ENCODE measurements around the gene RBM24. TPM values are rescaled to one million over a fixed set of nuclear protein-coding genes. Genes with fewer than 3 reads are reported as not detected.

RBM24 gene
- total RNA-seq, 4 donors from 2014 or later, result 2.0 to 9.8 (median 3.8) TPM

DNA sequence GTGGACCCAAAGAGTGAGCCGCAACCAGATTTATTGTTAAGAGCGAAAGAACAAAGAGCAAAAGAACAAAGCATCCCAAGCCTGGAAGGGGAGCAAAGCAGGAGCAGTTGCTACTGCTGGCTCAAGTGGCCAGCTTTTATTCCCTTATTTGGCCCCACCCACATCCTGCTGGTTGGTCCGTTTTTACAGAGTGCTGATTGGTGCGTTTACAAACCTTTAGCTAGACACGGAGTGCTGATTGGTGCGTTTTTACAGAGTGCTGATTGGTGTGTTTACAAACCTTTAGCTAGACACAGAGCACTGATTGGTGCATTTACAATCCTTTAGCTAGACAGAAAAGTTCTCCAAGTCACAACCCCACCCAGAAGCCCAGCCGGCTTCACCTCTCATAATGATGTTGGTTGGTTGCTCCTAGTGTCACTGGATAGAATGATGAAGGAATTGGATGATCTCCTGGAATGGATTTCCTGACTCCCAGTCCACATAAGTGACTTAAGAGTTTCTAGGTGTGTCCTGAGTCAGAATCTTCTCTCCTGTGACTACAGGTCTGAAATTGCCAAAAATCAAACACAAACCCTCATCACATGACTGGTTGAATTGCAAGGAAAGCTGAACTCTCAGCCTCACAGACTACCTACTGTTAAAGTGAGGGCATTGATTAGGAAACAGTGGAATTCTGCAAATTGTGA, 60.1 kb downstream of the RBM24 start:
- Histone ChIP-seq H3K9me3 (no peaks in the 10 kb centered on the region), H3K4me1 (no peaks in the 10 kb centered on the region), H3K27me3 (no peaks in the 10 kb centered on the region), H3K4me3 (no peak overlapping the region), H3K27ac (no peak overlapping the region), H3K36me3 (no peaks in the 10 kb centered on the region)
- WGBS, 2 donors, result 84 to 93% methylated on average over 7 of the region's 7 CpGs
- TF ChIP-seq, protein P1, sequence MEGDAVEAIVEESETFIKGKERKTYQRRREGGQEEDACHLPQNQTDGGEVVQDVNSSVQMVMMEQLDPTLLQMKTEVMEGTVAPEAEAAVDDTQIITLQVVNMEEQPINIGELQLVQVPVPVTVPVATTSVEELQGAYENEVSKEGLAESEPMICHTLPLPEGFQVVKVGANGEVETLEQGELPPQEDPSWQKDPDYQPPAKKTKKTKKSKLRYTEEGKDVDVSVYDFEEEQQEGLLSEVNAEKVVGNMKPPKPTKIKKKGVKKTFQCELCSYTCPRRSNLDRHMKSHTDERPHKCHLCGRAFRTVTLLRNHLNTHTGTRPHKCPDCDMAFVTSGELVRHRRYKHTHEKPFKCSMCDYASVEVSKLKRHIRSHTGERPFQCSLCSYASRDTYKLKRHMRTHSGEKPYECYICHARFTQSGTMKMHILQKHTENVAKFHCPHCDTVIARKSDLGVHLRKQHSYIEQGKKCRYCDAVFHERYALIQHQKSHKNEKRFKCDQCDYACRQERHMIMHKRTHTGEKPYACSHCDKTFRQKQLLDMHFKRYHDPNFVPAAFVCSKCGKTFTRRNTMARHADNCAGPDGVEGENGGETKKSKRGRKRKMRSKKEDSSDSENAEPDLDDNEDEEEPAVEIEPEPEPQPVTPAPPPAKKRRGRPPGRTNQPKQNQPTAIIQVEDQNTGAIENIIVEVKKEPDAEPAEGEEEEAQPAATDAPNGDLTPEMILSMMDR (IDR thresholded peaks at IDR 0.05), result no peak
- TF ChIP-seq EP300 (IDR thresholded peaks at IDR 0.05) (no peak), POLR2A (IDR thresholded peaks at IDR 0.05) (no peak)
- no peak for DNase-seq (ENCODE audit: low spot score in 2 of 2)

DNA sequence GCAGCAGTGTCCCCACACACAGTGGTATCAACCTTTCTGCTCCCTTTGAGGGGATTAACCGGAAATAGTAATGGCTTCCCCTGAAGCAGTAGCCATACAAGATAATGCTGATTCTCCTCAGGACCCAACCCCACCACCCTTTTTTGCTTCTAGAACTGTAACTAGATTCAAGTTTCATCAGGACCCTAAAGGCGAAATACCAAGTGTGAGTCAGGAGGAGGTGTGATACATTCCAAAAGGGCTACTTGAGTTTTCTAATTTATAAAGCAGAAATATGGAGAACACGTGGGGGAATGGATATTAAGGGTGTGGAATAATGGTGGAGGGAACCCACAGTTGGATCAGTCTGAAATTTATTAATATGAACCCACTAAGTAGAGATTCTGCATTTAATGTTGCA, 60.7 kb downstream of the RBM24 start:
- DNase-seq (ENCODE audit: low spot score in 2 of 2), result no peak
- H3K4me1 ChIP-seq, result no peaks in the 10 kb centered on the region
- H3K27ac ChIP-seq, result no peak overlapping the region
- no peak overlapping the region for H3K4me3 ChIP-seq
- TF ChIP-seq POLR2A (IDR thresholded peaks at IDR 0.05), result no peak
- TF ChIP-seq, protein P1 (IDR thresholded peaks at IDR 0.05), result no peak
- TF ChIP-seq EP300 (IDR thresholded peaks at IDR 0.05), result no peak
- H3K36me3 ChIP-seq, result no peaks in the 10 kb centered on the region
- 65 to 90% methylated on average over 3 of the region's 3 CpGs for WGBS, 2 donors
- H3K27me3 ChIP-seq, result no peaks in the 10 kb centered on the region
- H3K9me3 ChIP-seq, result no peaks in the 10 kb centered on the region

DNA sequence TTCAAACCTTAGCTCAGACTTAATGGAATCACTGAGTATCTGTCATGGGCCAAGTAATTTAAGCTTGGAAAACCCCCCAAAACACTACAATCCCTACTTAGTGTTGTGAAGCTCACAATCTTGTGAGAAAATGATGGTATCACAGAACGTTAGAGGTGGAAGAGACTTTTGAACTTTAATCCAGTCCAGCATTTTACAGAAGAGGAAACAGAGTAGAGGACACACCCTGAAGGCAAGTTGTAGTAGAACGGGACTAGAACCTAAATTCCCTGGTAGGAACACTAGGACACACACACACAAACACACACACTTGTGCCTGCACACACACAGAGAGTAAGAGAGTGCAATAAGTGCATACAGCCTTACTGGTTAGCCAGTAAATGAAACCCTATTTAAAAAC, 62.1 kb downstream of the RBM24 start:
- Histone ChIP-seq H3K27ac (no peak overlapping the region), H3K4me1 (no peaks in the 10 kb centered on the region), H3K27me3 (no peaks in the 10 kb centered on the region), H3K36me3 (no peaks in the 10 kb centered on the region), H3K9me3 (no peaks in the 10 kb centered on the region), H3K4me3 (no peak overlapping the region)
- 71 to 72% methylated on average over 2 of the region's 2 CpGs for WGBS, 2 donors
- DNase-seq (ENCODE audit: low spot score in 2 of 2), result no peak
- TF ChIP-seq EP300 (IDR thresholded peaks at IDR 0.05) (no peak), POLR2A (IDR thresholded peaks at IDR 0.05) (no peak)
- TF ChIP-seq, protein P1 (IDR thresholded peaks at IDR 0.05), result no peak

Other genes starting within 250 kb of the RBM24 start
- gene STMND1, start 179.3 kb upstream of the RBM24 start, total RNA-seq, result not detected
- 10 to 100 TPM in 1 of 4 donors, 1 to 10 TPM in 3; 4.2 to 11.8 (median 4.8) TPM for gene CAP2, start 112.2 kb downstream of the RBM24 start, total RNA-seq

Data from tibial nerve (tissue), 4 donors.